ENCODE data around the gene TSPO.
"Not testable (repeated sequence)": the region's sequence is repeated elsewhere in the genome, so short reads cannot be mapped to it uniquely, and the experiment has no call there.

The TSPO gene

GRCh38 chr22:43151251-43152002 is at the start of gene TSPO:
TSS of gene TSPO (plus strand) at chr22:43151559. CDS start at chr22:43159239, 7,680 bp downstream.
- peak in 50 of 51 donors; percentile 26 to 90 (median 74) for DNase-seq

GRCh38 chr22:43104056-43104625 is 47.2 kb upstream of the TSPO start:
- DNase-seq = not testable (repeated sequence)

GRCh38 chr22:43104950-43105349 is 46.4 kb upstream of the TSPO start:
- not testable (repeated sequence) for DNase-seq

GRCh38 chr22:43106302-43106701 is 45.1 kb upstream of the TSPO start:
- no peak for DNase-seq

- no peak for DNase-seq
Observed at GRCh38 chr22:43109511-43109910, 41.8 kb upstream of the TSPO start.

GRCh38 chr22:43109921-43110443 is 41.4 kb upstream of the TSPO start:
- DNase-seq = no peak

GRCh38 chr22:43110444-43110926 is 40.9 kb upstream of the TSPO start, which contains the start of gene BIK:
TSS of gene BIK (plus strand) at chr22:43110750. CDS start at chr22:43124023, 13,273 bp downstream.
- DNase-seq = peak in 9 of 51 donors; percentile 2 to 27 (median 8)

GRCh38 chr22:43110927-43111623 is 40.3 kb upstream of the TSPO start:
- DNase-seq = no peak

GRCh38 chr22:43113526-43114251 is 37.7 kb upstream of the TSPO start:
- DNase-seq = no peak

GRCh38 chr22:43114958-43115357 is 36.4 kb upstream of the TSPO start:
- DNase-seq = no peak

GRCh38 chr22:43116932-43117331 is 34.4 kb upstream of the TSPO start:
- no peak for DNase-seq

- no peak for DNase-seq
Observed at GRCh38 chr22:43118024-43118849, 33.1 kb upstream of the TSPO start.

GRCh38 chr22:43118953-43119458 is 32.4 kb upstream of the TSPO start:
- DNase-seq = no peak

- DNase-seq = no peak
Observed at GRCh38 chr22:43126501-43127165, 24.7 kb upstream of the TSPO start.

- DNase-seq = no peak
Observed at GRCh38 chr22:43127166-43127908, 24.0 kb upstream of the TSPO start.

GRCh38 chr22:43128116-43128515 is 23.2 kb upstream of the TSPO start:
- no peak for DNase-seq

- DNase-seq = no peak
Observed at GRCh38 chr22:43128928-43129424, 22.4 kb upstream of the TSPO start.

Data from hypothalamus (tissue), 51 donors.